Endometrium (tissue), 2 donors: ENCODE measurements around the gene IFNA2.
"Not testable (repeated sequence)": the region's sequence is repeated elsewhere in the genome, so short reads cannot be mapped to it uniquely, and the experiment has no call there.

Source experiments
- FAIRE-seq: peaks from 2 replicates; lab custom pipeline; 2012; peaks lifted over from hg19 to GRCh38; lab: Jason Lieb, UNC
- donor health status: control.
- donor health status: control.

IFNA2 gene

GRCh38 chr9:21385131-21385670 is at the start of gene IFNA2:
Gene IFNA2, minus strand, starts transcription at chr9:21385398. Its CDS starts 69 bp downstream, at chr9:21385329.
- no peak for FAIRE-seq

- not testable (repeated sequence) for FAIRE-seq
These were observed 49.8 kb upstream of the IFNA2 start for GRCh38 chr9:21435015-21435383.

GRCh38 chr9:21434202-21435014 is 49.2 kb upstream of the IFNA2 start:
- FAIRE-seq, result no peak

GRCh38 chr9:21432672-21433425 is 47.7 kb upstream of the IFNA2 start:
- FAIRE-seq, result no peak

- FAIRE-seq, result no peak
These were observed 44.0 kb upstream of the IFNA2 start for GRCh38 chr9:21429191-21429590.

- FAIRE-seq, result no peak
These were observed 43.0 kb upstream of the IFNA2 start for GRCh38 chr9:21428235-21428634.

GRCh38 chr9:21415493-21416267 is 30.5 kb upstream of the IFNA2 start:
- FAIRE-seq, result no peak

- no peak for FAIRE-seq
These were observed 29.2 kb upstream of the IFNA2 start for GRCh38 chr9:21414220-21414940.

- no peak for FAIRE-seq
These were observed 28.4 kb upstream of the IFNA2 start for GRCh38 chr9:21413624-21414023.

GRCh38 chr9:21413151-21413550 is 28.0 kb upstream of the IFNA2 start:
- no peak for FAIRE-seq

- FAIRE-seq, result no peak
These were observed 26.9 kb upstream of the IFNA2 start for GRCh38 chr9:21412107-21412506.

GRCh38 chr9:21408817-21409216 is 23.6 kb upstream of the IFNA2 start, which contains the start of gene IFNA8:
Gene IFNA8, plus strand, starts transcription at chr9:21409117. Its CDS starts 60 bp downstream, at chr9:21409177.
- FAIRE-seq, result no peak

- FAIRE-seq, result no peak
These were observed 18.9 kb upstream of the IFNA2 start for GRCh38 chr9:21404146-21404545.

GRCh38 chr9:21402386-21403251 is 17.4 kb upstream of the IFNA2 start:
- no peak for FAIRE-seq

GRCh38 chr9:21399956-21400355 is 14.8 kb upstream of the IFNA2 start:
- FAIRE-seq, result no peak

GRCh38 chr9:21398955-21399489 is 13.8 kb upstream of the IFNA2 start:
- FAIRE-seq, result no peak

- no peak for FAIRE-seq
These were observed 10.8 kb upstream of the IFNA2 start for GRCh38 chr9:21395778-21396717.

GRCh38 chr9:21392270-21392669 is 7.1 kb upstream of the IFNA2 start:
- FAIRE-seq, result no peak

GRCh38 chr9:21383627-21384026 is 1.6 kb downstream of the IFNA2 start:
- FAIRE-seq, result no peak
